AG10803 (cell line): ENCODE measurements around the gene MEFV.
"Not testable (repeated sequence)": the region's sequence is repeated elsewhere in the genome, so short reads cannot be mapped to it uniquely, and the experiment has no call there.

Experiments
- DNase-seq: peaks from one replicate; pipeline ENCODE4 v3.0.0; 2010; ENCODE audit warnings: low read depth
- H3K4me3 ChIP-seq: 2 replicates; pipeline ENCODE4 v1.5.1; 2011; ENCODE audit warnings: mild to moderate bottlenecking, low read length, control low read depth
- TF ChIP-seq, protein P1 (sequence below): conservative IDR thresholded peaks from 2 replicates; pipeline ENCODE4 v1.5.1; 2011; ENCODE audit warnings: mild to moderate bottlenecking, low read length, control low read depth, inconsistent platforms

MEFV gene

DNA sequence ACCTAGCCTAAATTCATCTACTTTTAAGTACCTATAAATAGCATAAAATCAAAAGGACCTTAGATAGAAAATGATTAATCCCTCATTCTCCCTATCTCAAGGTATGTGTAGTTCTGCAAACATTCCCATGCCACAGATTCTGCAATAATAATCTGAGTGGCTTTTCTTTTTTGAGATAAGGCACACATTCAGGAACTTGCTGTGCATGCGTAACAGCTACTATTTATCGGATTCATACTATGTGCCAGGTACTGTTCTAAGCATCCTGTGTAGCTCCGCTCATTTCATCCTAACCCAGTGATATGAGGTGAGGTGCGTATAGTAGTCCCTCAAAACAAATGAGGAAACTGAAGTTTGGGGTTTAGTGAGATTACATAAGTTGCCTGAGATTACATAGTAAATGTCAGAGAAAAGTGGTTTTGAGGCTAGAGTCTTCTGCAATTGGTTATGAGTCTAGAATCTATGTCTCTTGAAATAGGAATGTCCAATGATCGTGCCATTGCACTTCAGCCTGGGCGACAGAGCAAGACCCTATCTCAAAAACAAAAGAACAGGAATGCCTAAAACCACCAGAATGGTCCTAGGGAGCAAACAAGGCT is 24.9 kb upstream of the MEFV start:
- TF ChIP-seq, protein P1, sequence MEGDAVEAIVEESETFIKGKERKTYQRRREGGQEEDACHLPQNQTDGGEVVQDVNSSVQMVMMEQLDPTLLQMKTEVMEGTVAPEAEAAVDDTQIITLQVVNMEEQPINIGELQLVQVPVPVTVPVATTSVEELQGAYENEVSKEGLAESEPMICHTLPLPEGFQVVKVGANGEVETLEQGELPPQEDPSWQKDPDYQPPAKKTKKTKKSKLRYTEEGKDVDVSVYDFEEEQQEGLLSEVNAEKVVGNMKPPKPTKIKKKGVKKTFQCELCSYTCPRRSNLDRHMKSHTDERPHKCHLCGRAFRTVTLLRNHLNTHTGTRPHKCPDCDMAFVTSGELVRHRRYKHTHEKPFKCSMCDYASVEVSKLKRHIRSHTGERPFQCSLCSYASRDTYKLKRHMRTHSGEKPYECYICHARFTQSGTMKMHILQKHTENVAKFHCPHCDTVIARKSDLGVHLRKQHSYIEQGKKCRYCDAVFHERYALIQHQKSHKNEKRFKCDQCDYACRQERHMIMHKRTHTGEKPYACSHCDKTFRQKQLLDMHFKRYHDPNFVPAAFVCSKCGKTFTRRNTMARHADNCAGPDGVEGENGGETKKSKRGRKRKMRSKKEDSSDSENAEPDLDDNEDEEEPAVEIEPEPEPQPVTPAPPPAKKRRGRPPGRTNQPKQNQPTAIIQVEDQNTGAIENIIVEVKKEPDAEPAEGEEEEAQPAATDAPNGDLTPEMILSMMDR = no peak
- H3K4me3 ChIP-seq = no peak overlapping the region
- DNase-seq = no peak

DNA sequence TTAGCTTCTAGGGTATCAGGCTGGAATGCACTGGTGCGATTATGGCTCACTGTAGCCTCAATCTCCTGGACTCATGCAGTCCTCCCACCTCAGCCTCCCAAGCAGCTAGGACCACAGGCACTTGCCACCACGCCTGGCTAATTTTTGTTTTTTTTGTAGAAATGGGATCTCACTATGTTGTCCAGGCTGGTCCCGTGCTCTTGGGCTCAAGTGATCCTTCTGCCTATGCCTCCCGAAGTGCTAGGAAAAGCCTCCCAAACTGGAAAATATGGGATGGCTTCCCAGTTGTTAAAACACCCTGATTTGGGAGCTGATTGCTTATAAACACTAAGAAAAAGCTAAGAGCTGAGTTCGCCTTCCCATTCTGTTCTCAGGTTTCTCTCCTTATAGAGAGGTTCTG is 20.2 kb upstream of the MEFV start:
- TF ChIP-seq, protein P1 = no peak
- no peak overlapping the region for H3K4me3 ChIP-seq

DNA sequence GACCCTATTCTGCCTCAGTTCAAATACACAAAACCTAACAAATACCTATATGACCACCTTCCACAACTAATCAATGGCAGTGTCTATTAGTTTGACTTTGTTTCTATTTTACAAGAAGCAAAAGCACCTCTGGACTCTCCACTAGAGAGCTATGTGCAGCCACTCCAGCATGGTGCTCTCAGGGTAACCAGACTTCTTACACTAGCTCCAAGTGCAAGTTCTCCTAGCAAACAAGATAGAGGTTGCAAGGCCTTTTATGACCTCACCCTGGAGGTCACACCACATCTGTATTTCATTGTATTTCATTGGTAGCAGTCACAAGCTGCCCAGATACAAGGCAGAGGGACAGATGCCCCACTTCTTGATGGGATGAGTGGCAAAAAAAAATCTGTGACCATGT is 18.5 kb upstream of the MEFV start:
- H3K4me3 ChIP-seq = no peak overlapping the region
- DNase-seq = no peak
- TF ChIP-seq, protein P1 = no peak

More for the DNA sequence above, 20.2 kb upstream of the MEFV start:
- DNase-seq = no peak

DNA sequence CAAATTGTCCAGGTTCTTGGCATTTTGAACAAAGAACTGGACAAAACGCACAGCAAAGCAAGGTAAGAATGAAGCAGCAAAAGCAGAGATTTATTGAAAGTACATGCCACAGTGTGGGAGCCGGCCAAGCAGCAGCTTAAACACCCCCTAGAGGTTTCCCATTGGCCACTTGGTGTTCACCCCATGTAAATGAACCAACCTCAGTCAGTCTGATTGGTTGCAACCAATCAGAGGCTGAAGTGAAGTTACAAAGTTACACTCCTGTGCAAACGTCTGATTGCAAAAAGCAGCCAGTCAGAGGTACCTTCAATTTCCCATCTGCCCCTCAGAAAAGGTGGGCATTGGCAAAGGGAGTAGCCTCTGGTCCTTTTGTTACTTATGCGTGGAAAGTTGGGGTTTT is 18.1 kb upstream of the MEFV start:
- no peak overlapping the region for H3K4me3 ChIP-seq
- no peak for DNase-seq
- TF ChIP-seq, protein P1 = no peak

DNA sequence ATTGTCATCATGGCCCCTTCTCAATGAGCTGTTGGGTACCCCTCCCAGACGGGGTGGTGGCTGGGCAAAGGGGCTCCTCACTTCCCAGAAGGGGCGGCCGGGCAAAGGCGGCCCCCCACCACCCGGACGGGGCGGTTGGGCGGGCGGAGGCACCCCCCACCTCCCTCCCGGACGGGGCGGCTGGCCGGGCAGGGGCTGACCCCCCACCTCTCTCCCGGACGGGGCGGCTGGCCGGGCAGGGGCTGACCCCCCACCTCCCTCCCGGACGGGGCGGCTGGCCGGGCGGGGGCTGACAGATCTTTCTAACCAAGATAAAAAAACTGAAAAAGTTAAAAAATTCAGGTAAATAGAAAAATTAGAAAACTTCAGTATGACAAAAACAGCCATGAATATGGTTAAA is 14.8 kb upstream of the MEFV start:
- H3K4me3 ChIP-seq, DNase-seq: not testable (repeated sequence)

DNA sequence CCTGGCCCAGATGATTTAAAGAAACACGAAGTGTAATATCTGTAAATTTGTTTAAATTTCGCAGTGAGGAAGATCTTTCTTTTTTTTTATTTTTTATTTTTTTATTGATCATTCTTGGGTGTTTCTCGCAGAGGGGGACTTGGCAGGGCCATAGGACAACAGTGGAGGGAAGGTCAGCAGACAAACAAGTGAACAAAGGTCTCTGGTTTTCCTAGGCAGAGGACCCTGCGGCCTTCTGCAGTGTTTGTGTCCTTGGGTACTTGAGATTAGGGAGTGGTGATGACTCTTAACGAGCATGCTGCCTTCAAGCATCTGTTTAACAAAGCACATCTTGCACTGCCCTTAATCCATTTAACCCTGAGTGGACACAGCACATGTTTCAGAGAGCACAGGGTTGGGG is 14.3 kb upstream of the MEFV start:
- DNase-seq, H3K4me3 ChIP-seq: not testable (repeated sequence)

DNA sequence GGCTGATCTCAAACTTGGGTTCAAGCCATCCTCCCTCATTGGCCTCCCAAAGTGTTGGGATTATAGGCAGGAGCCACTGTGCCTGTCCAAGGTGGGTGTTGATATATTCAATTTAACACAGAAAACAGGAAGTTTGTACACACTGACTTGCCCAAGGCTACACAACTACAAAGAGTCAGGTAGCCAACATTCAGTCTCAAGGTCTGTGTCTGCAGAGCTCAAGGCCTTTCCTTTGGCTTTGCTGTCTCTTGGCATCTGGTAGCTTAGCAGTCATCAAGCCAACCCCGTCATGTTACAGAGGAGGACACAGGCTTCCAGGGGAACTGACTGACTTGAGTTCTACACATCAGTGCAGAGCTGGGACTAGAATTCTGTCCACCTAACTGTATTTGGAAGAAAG is 11.9 kb upstream of the MEFV start:
- DNase-seq = no peak
- no peak overlapping the region for H3K4me3 ChIP-seq
- TF ChIP-seq, protein P1 = no peak

DNA sequence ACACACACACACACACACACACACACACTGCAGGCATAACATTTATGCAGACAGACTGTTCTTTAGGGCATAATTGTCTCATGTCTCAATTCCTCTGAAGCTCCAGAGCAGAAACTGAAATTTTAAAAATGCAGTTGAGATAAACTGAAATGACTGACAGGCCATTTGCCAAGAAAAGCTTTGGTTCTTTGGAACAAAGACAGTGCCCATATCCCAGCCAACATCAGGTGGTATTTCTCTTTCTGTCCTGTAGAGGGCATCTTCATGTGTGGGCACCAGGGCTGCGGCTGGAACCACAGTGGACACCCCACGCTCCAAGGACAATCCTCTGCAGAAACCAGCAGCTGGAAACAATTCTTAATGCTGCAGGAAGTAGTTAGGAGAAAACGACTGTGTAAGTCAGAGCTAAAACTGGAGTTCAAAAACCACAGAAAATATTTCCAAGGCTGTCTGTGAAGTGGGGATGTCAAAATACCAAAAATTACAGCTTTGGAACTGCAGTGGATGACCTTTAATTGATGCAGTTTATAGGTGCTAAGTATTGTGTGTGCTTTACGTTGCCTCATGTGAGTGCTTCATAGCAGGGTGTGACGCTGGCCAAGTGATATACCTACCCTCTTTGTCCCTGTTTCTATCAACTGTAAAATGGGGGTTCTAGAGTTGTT is 10.6 kb upstream of the MEFV start:
- TF ChIP-seq, protein P1 = peak; percentile 81
- no peak overlapping the region for H3K4me3 ChIP-seq
- peak; percentile 95 for DNase-seq
